Coronary artery (tissue), 2 donors: ENCODE measurements around the gene TGM1.

Source experiments
- DNase-seq: peaks from one replicate; pipeline ENCODE4 v3.0.0-alpha.2; 2017; ENCODE audit warnings: low spot score
- H3K27ac ChIP-seq, 2 donors: fragments of 200-600 bp; sonication (generic); one replicate each; pipeline ENCODE4 v1.5.1; 2016 to 2019
- H3K4me3 ChIP-seq: fragments of 200-600 bp; sonication (generic); 2 replicates; pipeline ENCODE4 v1.5.1; 2016; ENCODE audit warnings: mild to moderate bottlenecking, moderate library complexity
- TF ChIP-seq, protein P1 (sequence below): fragments of 200-600 bp; sonication (generic); IDR thresholded peaks from one replicate; pipeline ENCODE4 v1.5.1; 2019; ENCODE audit warnings: antibody characterized with exemption

Gene TGM1

GRCh38 chr14:24236689-24237462 is 26.1 kb downstream of the TGM1 start:
- Histone ChIP-seq H3K27ac (no peak overlapping the region), H3K4me3 (no peak overlapping the region)
- DNase-seq = no peak
- TF ChIP-seq, protein P1, sequence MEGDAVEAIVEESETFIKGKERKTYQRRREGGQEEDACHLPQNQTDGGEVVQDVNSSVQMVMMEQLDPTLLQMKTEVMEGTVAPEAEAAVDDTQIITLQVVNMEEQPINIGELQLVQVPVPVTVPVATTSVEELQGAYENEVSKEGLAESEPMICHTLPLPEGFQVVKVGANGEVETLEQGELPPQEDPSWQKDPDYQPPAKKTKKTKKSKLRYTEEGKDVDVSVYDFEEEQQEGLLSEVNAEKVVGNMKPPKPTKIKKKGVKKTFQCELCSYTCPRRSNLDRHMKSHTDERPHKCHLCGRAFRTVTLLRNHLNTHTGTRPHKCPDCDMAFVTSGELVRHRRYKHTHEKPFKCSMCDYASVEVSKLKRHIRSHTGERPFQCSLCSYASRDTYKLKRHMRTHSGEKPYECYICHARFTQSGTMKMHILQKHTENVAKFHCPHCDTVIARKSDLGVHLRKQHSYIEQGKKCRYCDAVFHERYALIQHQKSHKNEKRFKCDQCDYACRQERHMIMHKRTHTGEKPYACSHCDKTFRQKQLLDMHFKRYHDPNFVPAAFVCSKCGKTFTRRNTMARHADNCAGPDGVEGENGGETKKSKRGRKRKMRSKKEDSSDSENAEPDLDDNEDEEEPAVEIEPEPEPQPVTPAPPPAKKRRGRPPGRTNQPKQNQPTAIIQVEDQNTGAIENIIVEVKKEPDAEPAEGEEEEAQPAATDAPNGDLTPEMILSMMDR = no peak

GRCh38 chr14:24235804-24236688 is 26.9 kb downstream of the TGM1 start:
- no peak overlapping the region for H3K27ac ChIP-seq
- DNase-seq = peak; percentile 36
- no peak overlapping the region for H3K4me3 ChIP-seq
- TF ChIP-seq, protein P1 = no peak

DNA sequence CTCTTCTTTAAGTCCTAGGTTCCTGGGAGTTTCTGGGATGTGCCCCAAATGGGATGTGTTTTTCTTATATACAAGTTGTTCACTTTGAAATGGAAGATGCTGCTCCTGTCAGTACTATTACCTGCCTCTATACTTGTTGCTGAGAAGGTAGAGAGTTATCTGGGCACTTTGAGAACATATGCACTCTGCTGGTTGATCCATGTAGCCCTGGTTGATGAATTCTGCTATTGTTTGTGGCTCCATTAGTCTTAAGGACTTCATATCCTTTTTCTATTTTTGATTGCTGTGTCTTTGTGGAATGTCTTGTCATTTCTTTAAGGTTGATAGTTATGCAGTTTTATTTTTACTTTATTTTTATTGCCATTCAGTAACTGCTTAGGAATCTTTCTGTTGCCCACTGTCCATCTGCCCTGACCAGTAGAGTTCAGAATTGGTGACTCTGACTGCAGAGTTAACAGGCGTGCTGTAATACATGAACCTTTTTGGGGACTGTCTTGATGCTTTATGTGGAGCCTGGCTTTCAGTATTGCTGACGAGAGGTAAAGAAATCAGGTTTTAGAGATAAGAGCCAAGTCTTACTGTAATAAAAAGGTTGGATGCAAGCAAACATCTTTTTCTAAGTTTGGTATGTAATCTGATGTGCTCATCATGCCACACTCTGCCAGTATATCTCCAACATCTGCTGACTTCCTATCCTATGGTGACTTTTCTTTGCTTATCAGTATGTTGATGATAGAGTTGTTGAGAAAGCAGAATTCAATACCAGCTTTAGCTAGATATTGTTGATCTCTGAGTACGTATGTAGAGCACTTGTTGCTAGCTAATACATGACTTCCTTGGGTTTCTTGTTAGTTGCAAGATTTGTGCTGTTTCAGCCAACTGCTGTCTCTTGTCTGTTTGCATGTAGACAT is 28.6 kb downstream of the TGM1 start:
- TF ChIP-seq, protein P1 = no peak
- peak overlapping the region in 1 of 2 donors; percentile 13 for H3K27ac ChIP-seq
- no peak overlapping the region for H3K4me3 ChIP-seq
- DNase-seq = no peak

DNA sequence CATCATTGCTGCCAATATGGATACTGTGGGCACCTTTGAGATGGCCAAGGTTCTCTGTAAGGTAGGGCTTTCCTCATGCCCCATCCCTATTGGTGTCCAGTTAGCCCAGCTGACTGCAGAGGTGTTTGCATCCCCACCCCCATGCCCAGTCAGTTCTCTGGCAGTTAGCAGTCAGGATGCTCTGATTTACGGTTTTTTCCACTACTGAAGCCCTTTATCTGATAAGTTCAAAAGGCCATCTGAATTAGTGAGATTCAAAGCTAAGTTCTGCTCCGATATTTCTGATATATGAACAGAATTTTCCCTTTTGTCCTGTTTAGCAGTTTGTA is 29.5 kb downstream of the TGM1 start:
- peak overlapping the region; percentile 97 for H3K4me3 ChIP-seq
- TF ChIP-seq, protein P1 = no peak
- peak overlapping the region; percentile 80 to 94 for H3K27ac ChIP-seq
- DNase-seq = peak; percentile 28

- no peak for DNase-seq
- Histone ChIP-seq H3K27ac (peak within 1 kb of the TSS; percentile 80 to 94), H3K4me3 (peak within 1 kb of the TSS; percentile 97)
- TF ChIP-seq, protein P1 = no peak
Observed at GRCh38 chr14:24232645-24233537, 30.1 kb downstream of the TGM1 start, which contains the start of gene GMPR2. GMPR2 (plus strand) TSS chr14:24232929; CDS start chr14:24233254, 325 bp downstream.

GRCh38 chr14:24232121-24232644 is 30.8 kb downstream of the TGM1 start, which contains the start of gene NEDD8:
NEDD8 (minus strand) TSS chr14:24232367; CDS start chr14:24232267, 100 bp downstream.
- peak; percentile 97 for DNase-seq
- Histone ChIP-seq H3K4me3 (peak within 1 kb of the TSS; percentile 97), H3K27ac (peak within 1 kb of the TSS; percentile 80 to 94)
- TF ChIP-seq, protein P1 = no peak
